ENCODE data around the gene KLF7. TPM values are rescaled to one million over a fixed set of nuclear protein-coding genes. Genes with fewer than 3 reads are reported as not detected.
"Not testable (repeated sequence)": the region's sequence is repeated elsewhere in the genome, so short reads cannot be mapped to it uniquely, and the experiment has no call there.

The KLF7 gene
- total and polyA plus RNA-seq, 4 donors, result 4.4 to 51.8 (median 22.3) TPM

DNA sequence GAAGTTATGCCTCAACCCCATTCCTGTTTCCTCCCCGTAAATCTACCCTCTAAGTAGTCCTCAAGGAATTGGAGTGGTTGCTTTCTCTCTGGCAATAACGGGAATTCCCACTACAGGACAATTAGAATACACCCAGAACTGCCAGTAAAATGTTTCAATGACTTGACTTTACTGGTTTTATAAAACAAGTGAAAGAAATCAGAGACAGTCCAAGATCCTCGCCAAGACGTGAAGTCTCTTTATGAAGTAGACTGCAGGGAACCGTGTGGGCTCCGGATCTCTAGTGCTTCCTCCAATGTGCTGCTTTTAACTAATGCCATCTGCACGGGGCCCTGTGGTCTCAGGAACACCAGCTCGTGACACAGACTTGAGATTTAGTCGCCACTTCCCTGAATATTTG lies 125.1 kb downstream of the KLF7 start:
- Histone ChIP-seq H3K9ac (ENCODE audit: insufficient read depth in 1 of 2, low read length in 2 of 2) (no peak overlapping the region), H3K36me3 (ENCODE audit: control insufficient read depth in 4 of 4, insufficient read depth in 4 of 4, low read length in 4 of 4) (no peaks in the 10 kb centered on the region), H3K27me3 (ENCODE audit: control insufficient read depth in 3 of 3, insufficient read depth in 3 of 3, low read length in 2 of 3) (no peaks in the 10 kb centered on the region), H3K4me1 (ENCODE audit: control insufficient read depth in 5 of 5, insufficient read depth in 5 of 5, low read length in 5 of 5) (peaks cover 0 to 3% (median 0%) of the 10 kb centered on the region in 5 donors), H3K27ac (ENCODE audit: low read depth in 1 of 2, low read length in 1 of 2) (no peak overlapping the region), H3K9me3 (ENCODE audit: control insufficient read depth in 4 of 4, insufficient read depth in 3 of 4, low read length in 3 of 4) (no peaks in the 10 kb centered on the region), H3K4me3 (no peak overlapping the region)
- WGBS, 2 donors, result 30 to 35% methylated on average over 9 of the region's 9 CpGs
- TF ChIP-seq, protein P1, sequence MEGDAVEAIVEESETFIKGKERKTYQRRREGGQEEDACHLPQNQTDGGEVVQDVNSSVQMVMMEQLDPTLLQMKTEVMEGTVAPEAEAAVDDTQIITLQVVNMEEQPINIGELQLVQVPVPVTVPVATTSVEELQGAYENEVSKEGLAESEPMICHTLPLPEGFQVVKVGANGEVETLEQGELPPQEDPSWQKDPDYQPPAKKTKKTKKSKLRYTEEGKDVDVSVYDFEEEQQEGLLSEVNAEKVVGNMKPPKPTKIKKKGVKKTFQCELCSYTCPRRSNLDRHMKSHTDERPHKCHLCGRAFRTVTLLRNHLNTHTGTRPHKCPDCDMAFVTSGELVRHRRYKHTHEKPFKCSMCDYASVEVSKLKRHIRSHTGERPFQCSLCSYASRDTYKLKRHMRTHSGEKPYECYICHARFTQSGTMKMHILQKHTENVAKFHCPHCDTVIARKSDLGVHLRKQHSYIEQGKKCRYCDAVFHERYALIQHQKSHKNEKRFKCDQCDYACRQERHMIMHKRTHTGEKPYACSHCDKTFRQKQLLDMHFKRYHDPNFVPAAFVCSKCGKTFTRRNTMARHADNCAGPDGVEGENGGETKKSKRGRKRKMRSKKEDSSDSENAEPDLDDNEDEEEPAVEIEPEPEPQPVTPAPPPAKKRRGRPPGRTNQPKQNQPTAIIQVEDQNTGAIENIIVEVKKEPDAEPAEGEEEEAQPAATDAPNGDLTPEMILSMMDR (IDR thresholded peaks at IDR 0.05; ENCODE audit: control extremely low read depth, extremely low read depth), result no peak
- DNase-seq (no peak), ATAC-seq (ENCODE audit: insufficient read depth, low FRiP score) (no peak)

DNA sequence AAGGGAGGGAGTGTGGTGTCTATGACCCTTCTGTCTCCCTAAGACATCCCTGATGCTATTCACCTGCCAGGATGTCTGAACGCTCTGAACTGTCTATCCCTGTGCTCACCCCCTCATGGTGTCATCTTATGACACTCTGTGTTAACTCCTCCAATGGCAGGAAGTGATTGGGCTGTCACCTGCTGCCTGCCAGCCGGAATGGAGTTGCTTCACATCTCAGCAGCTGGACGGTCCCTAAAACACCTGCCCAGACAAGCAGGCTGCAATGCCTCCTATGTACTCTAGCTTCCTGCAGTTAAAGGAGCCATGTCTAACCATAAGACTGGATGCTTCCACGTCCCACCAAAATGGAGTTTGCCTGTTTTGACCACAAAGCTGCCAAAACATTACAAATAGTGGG lies 126.5 kb downstream of the KLF7 start:
- TF ChIP-seq, protein P1 (IDR thresholded peaks at IDR 0.05; ENCODE audit: control extremely low read depth, extremely low read depth), result no peak
- 70 to 82% methylated on average over 4 of the region's 4 CpGs for WGBS, 2 donors
- Histone ChIP-seq H3K4me3 (no peak overlapping the region), H3K27ac (ENCODE audit: low read depth in 1 of 2, low read length in 1 of 2) (no peak overlapping the region), H3K9ac (ENCODE audit: insufficient read depth in 1 of 2, low read length in 2 of 2) (no peak overlapping the region), H3K4me1 (ENCODE audit: control insufficient read depth in 5 of 5, insufficient read depth in 5 of 5, low read length in 5 of 5) (peaks cover 0 to 3% (median 0%) of the 10 kb centered on the region in 5 donors), H3K27me3 (ENCODE audit: control insufficient read depth in 3 of 3, insufficient read depth in 3 of 3, low read length in 2 of 3) (no peaks in the 10 kb centered on the region), H3K36me3 (ENCODE audit: control insufficient read depth in 4 of 4, insufficient read depth in 4 of 4, low read length in 4 of 4) (no peaks in the 10 kb centered on the region), H3K9me3 (ENCODE audit: control insufficient read depth in 4 of 4, insufficient read depth in 3 of 4, low read length in 3 of 4) (no peaks in the 10 kb centered on the region)
- no peak for DNase-seq
- ATAC-seq (ENCODE audit: insufficient read depth, low FRiP score), result no peak

- TF ChIP-seq, protein P1 (IDR thresholded peaks at IDR 0.05; ENCODE audit: control extremely low read depth, extremely low read depth), result no peak
- no peaks in the 10 kb centered on the region for H3K36me3 ChIP-seq (ENCODE audit: control insufficient read depth in 4 of 4, insufficient read depth in 4 of 4, low read length in 4 of 4)
- H3K9ac ChIP-seq (ENCODE audit: insufficient read depth in 1 of 2, low read length in 2 of 2), result no peak overlapping the region
- WGBS, 2 donors, result 85 to 88% methylated on average over 2 of the region's 2 CpGs
- ATAC-seq (ENCODE audit: insufficient read depth, low FRiP score) (no peak), DNase-seq (no peak)
- H3K4me1 ChIP-seq (ENCODE audit: control insufficient read depth in 5 of 5, insufficient read depth in 5 of 5, low read length in 5 of 5), result peaks cover 0 to 3% (median 0%) of the 10 kb centered on the region in 5 donors
- H3K27me3 ChIP-seq (ENCODE audit: control insufficient read depth in 3 of 3, insufficient read depth in 3 of 3, low read length in 2 of 3), result no peaks in the 10 kb centered on the region
- no peak overlapping the region for H3K27ac ChIP-seq (ENCODE audit: low read depth in 1 of 2, low read length in 1 of 2)
- no peaks in the 10 kb centered on the region for H3K9me3 ChIP-seq (ENCODE audit: control insufficient read depth in 4 of 4, insufficient read depth in 3 of 4, low read length in 3 of 4)
- no peak overlapping the region for H3K4me3 ChIP-seq
Observed at GRCh38 chr2:207038299-207038698, 127.4 kb downstream of the KLF7 start.

- Histone ChIP-seq H3K9me3 (ENCODE audit: control insufficient read depth in 4 of 4, insufficient read depth in 3 of 4, low read length in 3 of 4) (no peaks in the 10 kb centered on the region), H3K27ac (ENCODE audit: low read depth in 1 of 2, low read length in 1 of 2) (no peak overlapping the region), H3K27me3 (ENCODE audit: control insufficient read depth in 3 of 3, insufficient read depth in 3 of 3, low read length in 2 of 3) (no peaks in the 10 kb centered on the region), H3K36me3 (ENCODE audit: control insufficient read depth in 4 of 4, insufficient read depth in 4 of 4, low read length in 4 of 4) (no peaks in the 10 kb centered on the region), H3K4me3 (no peak overlapping the region), H3K4me1 (ENCODE audit: control insufficient read depth in 5 of 5, insufficient read depth in 5 of 5, low read length in 5 of 5) (peaks cover 0 to 3% (median 0%) of the 10 kb centered on the region in 5 donors), H3K9ac (ENCODE audit: insufficient read depth in 1 of 2, low read length in 2 of 2) (no peak overlapping the region)
- WGBS, 2 donors, result 43 to 48% methylated on average over 7 of the region's 7 CpGs
- DNase-seq (no peak), ATAC-seq (ENCODE audit: insufficient read depth, low FRiP score) (no peak)
- TF ChIP-seq, protein P1 (IDR thresholded peaks at IDR 0.05; ENCODE audit: control extremely low read depth, extremely low read depth), result no peak
Observed at GRCh38 chr2:207037896-207038295, 127.9 kb downstream of the KLF7 start.

- 33 to 51% methylated on average over 3 of the region's 8 CpGs for WGBS, 2 donors
Observed at GRCh38 chr2:207037023-207037422, 128.7 kb downstream of the KLF7 start.

More at GRCh38 chr2:207037023-207037422, 128.7 kb downstream of the KLF7 start:
- H3K36me3 ChIP-seq (ENCODE audit: control insufficient read depth in 4 of 4, insufficient read depth in 4 of 4, low read length in 4 of 4); H3K9me3 ChIP-seq (ENCODE audit: control insufficient read depth in 4 of 4, insufficient read depth in 3 of 4, low read length in 3 of 4); DNase-seq; ATAC-seq (ENCODE audit: insufficient read depth, low FRiP score); H3K27ac ChIP-seq (ENCODE audit: low read depth in 1 of 2, low read length in 1 of 2); H3K4me3 ChIP-seq; H3K4me1 ChIP-seq (ENCODE audit: control insufficient read depth in 5 of 5, insufficient read depth in 5 of 5, low read length in 5 of 5); H3K27me3 ChIP-seq (ENCODE audit: control insufficient read depth in 3 of 3, insufficient read depth in 3 of 3, low read length in 2 of 3); H3K9ac ChIP-seq (ENCODE audit: insufficient read depth in 1 of 2, low read length in 2 of 2): not testable (repeated sequence)
